Activated CD4-positive, alpha-beta T cell treated with anti-CD3 and anti-CD28 coated beads, Interleukin-2, amount 50 U/mL, for 16 hours (primary cell): ENCODE measurements around the gene SLC12A8.
A peak's percentile ranks its signal among the peaks of the same experiment; 100 is the strongest.

Experiments
- DNase-seq: peaks from one replicate; pipeline ENCODE4 v3.0.0-alpha.2; 2020

SLC12A8 gene

DNA sequence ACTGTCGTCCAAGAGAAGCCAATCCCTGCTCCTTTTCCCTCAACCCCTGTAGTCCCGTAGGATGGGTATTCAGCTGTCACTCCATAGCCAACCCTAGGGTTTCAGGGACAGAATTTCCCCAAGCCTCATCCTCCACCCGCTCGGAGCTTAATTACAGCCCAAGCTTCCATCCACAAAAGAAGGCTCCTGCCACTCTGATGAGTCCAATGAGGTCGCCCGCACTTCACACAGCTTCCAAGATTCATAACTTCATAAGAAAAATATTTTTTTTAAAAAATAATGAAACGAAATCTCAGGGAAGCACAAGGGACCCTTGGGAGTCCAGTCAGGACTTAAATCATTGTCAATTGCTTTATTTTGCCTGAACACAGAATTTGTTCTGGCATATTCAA lies 75.6 kb downstream of the SLC12A8 start:
- DNase-seq: no peak

- DNase-seq: no peak
Observed at GRCh38 chr3:125136515-125136914, 76.0 kb downstream of the SLC12A8 start.

DNA sequence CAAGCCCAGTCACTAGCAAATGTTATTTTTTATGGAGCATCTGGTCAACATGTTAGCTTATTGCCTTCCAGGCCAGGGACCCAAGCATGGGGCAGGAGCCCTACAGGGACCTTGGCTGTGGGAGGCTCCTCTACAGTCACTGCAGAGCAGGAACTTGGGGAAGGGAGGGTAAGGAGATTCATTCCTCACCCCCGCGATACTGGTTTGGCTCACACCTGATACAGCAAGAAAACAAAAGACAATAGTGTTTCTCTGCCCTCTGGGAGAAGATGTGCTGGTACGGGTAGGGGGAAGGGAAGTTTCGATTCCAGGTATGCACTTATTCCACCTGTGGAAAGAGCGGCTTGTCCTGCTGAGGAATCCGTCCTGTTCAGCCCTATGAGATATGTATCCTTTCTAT lies 77.6 kb downstream of the SLC12A8 start:
- DNase-seq: no peak

DNA sequence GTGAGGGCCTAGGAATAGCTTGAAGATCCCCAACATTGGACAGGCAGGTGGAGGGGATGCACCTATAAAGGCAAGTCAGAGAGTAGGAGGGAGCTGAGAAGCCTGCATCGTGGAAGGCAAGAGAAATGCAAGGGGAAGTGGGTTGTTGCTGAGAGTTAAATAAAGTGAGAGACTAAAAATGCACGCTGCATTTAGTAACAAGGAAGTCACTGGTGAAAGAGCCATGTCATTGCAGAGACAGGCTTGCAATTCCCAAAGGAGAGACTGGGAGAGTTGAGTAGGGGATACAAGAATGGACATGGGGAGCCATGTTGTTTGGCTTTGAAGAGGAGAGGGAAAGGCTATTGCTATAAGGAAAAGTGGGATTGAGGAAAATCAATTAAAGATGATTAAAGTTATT lies 79.7 kb downstream of the SLC12A8 start:
- DNase-seq: no peak

- DNase-seq: no peak
Observed at GRCh38 chr3:125129512-125129997, 83.0 kb downstream of the SLC12A8 start.

GRCh38 chr3:125128861-125129501 lies 83.6 kb downstream of the SLC12A8 start:
- no peak for DNase-seq

GRCh38 chr3:125126323-125126722 lies 86.2 kb downstream of the SLC12A8 start:
- DNase-seq: no peak

GRCh38 chr3:125125821-125126245 lies 86.7 kb downstream of the SLC12A8 start:
- DNase-seq: peak; percentile 57

GRCh38 chr3:125123451-125124305 lies 88.9 kb downstream of the SLC12A8 start:
- no peak for DNase-seq

DNA sequence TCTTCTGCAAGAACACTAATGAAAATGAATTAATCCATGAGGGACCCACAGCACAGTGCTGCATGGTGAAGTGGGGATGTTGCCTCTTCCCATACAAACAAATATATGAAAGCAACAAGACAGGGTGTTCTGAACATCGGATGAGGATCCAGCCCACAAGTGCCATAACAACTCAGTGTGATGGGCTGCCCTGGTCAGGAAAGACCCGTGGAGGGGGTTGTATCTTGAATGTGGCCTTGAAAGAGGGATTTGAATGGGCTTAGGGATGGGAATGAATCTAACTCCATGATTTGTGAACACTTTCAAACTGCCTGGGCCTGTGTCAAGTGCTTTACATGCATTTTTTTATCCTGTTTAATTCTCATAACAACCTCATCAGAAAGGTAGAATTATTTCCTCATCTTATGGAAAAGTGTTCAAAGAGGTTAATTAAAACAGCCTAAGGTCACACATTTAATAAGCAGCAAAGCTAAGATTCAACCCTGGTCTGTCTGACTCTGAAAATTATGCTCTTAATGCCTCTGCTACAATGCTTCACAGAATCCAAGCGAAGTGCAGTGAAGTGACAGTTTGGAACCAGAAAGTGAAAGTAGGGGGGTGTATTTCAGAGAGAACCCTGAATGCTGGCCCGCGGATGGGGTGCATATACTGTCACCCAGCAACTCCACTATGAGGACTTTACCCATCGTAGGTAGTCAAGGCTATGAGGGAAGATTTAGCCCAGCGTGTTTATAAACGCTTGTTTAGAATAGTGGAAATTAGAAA lies 91.1 kb downstream of the SLC12A8 start:
- DNase-seq: no peak

DNA sequence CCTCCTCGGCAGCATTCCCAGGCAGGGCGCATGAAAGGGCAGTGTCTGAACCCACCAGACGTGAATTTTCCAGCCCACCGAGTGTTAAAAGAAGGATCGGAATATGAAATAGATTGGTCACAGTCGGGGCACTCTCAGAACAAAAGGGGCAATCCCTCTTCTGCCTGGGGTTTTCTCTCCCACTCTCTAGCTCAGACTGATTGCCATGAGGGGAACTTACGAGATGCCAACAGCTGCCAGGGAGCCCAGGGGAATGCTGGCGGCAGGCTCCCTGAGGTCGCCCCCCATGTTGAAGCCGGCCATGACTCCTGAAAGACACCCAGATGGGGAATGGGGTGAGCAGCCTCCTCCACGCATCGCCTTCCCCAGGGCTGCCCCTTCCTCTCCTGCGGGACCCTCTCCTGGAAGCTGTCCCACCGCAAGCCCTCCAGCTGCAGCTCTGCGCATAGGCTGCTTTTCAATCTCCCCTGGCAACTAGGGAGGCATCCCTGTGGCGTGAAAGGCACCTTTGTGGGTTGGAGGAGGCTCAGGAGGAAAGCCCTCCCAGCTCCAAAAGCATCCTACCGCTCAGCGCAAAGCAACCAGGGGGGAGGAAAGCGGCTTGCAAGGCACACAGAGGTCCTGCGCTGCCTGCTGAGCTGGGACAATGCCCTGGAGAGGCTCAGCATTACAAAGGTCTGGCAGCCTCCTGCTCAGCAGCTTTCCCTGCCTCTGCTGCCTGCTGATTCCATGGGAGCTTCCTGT lies 92.0 kb downstream of the SLC12A8 start:
- no peak for DNase-seq

DNA sequence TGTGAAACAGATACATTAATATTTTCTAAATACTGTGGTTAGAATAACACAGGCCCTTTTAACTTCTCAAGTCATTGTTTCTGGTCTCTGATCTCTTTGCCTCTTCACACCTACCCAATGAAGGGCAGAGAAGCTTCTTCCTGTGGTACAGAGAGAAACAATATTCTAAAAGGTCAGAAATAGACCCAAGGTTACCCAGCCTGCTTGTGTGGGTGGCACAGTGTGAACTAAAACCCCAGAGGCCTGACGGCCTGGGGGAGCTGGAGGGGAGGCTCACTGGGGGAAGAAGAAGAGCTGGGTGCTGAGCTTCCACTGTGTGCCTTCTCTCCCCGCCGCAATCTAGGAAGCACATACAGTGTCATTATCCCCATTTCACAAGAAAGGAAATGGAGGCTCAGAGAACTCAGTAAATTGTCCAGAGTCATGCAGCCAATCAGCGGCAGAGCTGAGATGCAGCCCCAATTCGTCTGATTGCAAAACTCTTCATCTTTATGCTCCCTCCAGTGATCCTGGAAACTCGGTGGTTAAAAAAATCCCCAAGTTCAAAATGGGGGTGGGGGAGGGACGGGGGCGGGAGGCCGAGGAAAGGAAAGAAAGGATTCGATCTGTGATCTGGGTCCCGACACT lies 92.7 kb downstream of the SLC12A8 start:
- no peak for DNase-seq

DNA sequence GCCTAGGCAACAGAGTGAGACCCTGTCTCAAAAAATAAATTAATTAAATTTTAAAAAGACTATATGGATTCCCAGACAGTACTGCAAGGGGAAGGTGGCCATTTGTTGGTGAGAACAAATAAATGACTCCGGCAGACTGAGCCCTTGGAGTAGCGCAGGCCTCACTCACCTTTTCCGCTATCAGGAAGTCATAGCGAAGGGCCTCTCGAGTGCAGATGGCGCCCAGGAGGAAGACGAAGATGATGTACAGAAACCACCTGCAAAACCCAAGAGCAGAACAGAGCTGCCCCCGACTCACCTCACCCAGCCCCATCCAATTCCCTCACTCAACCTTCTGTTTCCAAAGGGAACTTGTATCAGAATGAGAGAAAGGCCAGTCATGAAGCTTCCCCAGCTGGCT lies 93.9 kb downstream of the SLC12A8 start:
- DNase-seq: no peak

GRCh38 chr3:125117631-125118191 lies 94.8 kb downstream of the SLC12A8 start:
- no peak for DNase-seq

- no peak for DNase-seq
Observed at GRCh38 chr3:125116311-125117080, 96.1 kb downstream of the SLC12A8 start.

DNA sequence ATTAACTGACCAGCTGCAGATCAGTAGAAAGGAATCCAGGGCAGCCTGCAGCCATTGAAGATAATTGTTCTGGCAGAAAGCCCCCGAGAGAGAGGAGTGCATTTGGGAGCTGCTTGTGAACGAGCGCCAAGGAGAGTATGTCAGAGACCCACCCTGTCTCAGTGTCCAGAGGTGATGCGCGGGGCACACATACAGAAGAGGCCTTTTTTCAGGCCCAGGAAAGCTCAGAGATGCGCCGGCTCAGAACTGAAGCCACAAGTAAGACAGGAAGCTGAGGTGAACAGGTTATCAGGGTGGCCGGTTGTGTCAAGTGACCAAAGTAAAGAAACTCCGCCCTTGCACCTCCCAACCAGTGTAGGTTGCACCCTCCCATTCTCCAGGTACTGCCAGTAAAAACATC lies 96.9 kb downstream of the SLC12A8 start:
- DNase-seq: no peak

GRCh38 chr3:125112981-125113380 lies 99.6 kb downstream of the SLC12A8 start:
- DNase-seq: no peak

GRCh38 chr3:125110876-125111480 lies 101.6 kb downstream of the SLC12A8 start:
- no peak for DNase-seq

- DNase-seq: peak; percentile 68
Observed at GRCh38 chr3:125110016-125110875, 102.3 kb downstream of the SLC12A8 start.

GRCh38 chr3:125109536-125109925 lies 103.0 kb downstream of the SLC12A8 start:
- no peak for DNase-seq
